MCF 10A (cell line): ENCODE data around the gene GALNT14. TPM values are rescaled to one million over a fixed set of nuclear protein-coding genes. Genes with fewer than 3 reads are reported as not detected.

ENCODE experiments used
- BruUV-seq: library from RNA; stranded (reverse); fragments of 400-500 nt; replicated peaks from 2 replicates; lab custom pipeline; 2021; lab: Mats Ljungman, UMichigan
- CTCF ChIA-PET: fragments of 300-600 bp; sonication (Branson Sonifier 250); formaldehyde crosslinking; extraction: SDS; loops from one replicate; lab custom pipeline; 2021; ENCODE audit warnings: antibody characterized with exemption, inconsistent platforms; lab: Yijun Ruan, JAX
- POLR2A ChIA-PET: fragments of 300-600, 350-650 bp; sonication (Branson Sonifier 250); formaldehyde crosslinking; extraction: SDS; loops from one replicate; lab custom pipeline; 2020; ENCODE audit warnings: antibody characterized with exemption, inconsistent platforms; lab: Yijun Ruan, JAX
- DNase-seq: peaks from one replicate; pipeline ENCODE4 v3.0.0-alpha.2; 2018; ENCODE audit not compliant: unreplicated experiment
- H3K27ac Mint-ChIP-seq: one replicate; pipeline ENCODE4 v1.8.0; 2022; ENCODE audit warnings: mild to moderate bottlenecking, low read depth, mixed read lengths; ENCODE audit not compliant: unreplicated experiment
- H3K27me3 Mint-ChIP-seq: one replicate; pipeline ENCODE4 v1.8.0; 2022; ENCODE audit warnings: mixed read lengths; ENCODE audit not compliant: insufficient read depth, unreplicated experiment
- H3K36me3 Mint-ChIP-seq: one replicate; pipeline ENCODE4 v1.8.0; 2022; ENCODE audit warnings: mild to moderate bottlenecking, moderate library complexity, mixed read lengths; ENCODE audit not compliant: insufficient read depth, unreplicated experiment
- H3K4me1 Mint-ChIP-seq: one replicate; pipeline ENCODE4 v1.8.0; 2022; ENCODE audit warnings: mixed read lengths; ENCODE audit not compliant: insufficient read depth, unreplicated experiment
- H3K4me3 Mint-ChIP-seq: one replicate; pipeline ENCODE4 v1.8.0; 2022; ENCODE audit warnings: mild to moderate bottlenecking, moderate library complexity, mixed read lengths; ENCODE audit not compliant: unreplicated experiment
- H3K9me3 Mint-ChIP-seq: one replicate; pipeline ENCODE4 v1.8.0; 2022; ENCODE audit warnings: mixed read lengths; ENCODE audit not compliant: unreplicated experiment
- CTCF ChIP-seq: fragments of 200-600 bp; IDR thresholded peaks from one replicate; pipeline ENCODE4 v1.8.0; 2022; ENCODE audit warnings: antibody characterized with exemption, mild to moderate bottlenecking; ENCODE audit not compliant: unreplicated experiment
- intact Hi-C: fragments of 100-400 bp; cut with micrococcal nuclease; formaldehyde crosslinking; loops from 2 replicates; pipeline ENCODE4 v1.14.1; 2022
- total RNA-seq: library from RNA; stranded (reverse); gene quantifications from 2 replicates; pipeline ENCODE4 v1.2.3, GENCODE V29; 2022

GALNT14 gene
- total RNA-seq, 1 experiment from 2014 or later, result 4.6 TPM

GRCh38 chr2:30860726-30861125, 277.5 kb downstream of the GALNT14 start:
- H3K27me3 Mint-ChIP-seq, result peaks cover 1% of the 10 kb centered on the region
- no peak overlapping the region for H3K27ac Mint-ChIP-seq
- peaks cover 7% of the 10 kb centered on the region for H3K9me3 Mint-ChIP-seq
- no peak for TF ChIP-seq CTCF
- no TSS peak for BruUV-seq
- ChIA-PET POLR2A (no interaction called here), CTCF (interaction anchor here (0.8 to 2.7 kb wide), 6 partner anchors 11 to 473 kb away, joined by 3 to 18 read pairs (median 4); no protein-coding TSS in a partner anchor)
- H3K36me3 Mint-ChIP-seq, result no peaks in the 10 kb centered on the region
- intact Hi-C loops, result no loop called here
- no peak for DNase-seq
- no peak overlapping the region for H3K4me3 Mint-ChIP-seq
- no peaks in the 10 kb centered on the region for H3K4me1 Mint-ChIP-seq

Other genes with a start within 250 kb of the GALNT14 start
- not detected in 2 replicates for gene CAPN14, start 79.1 kb upstream of the GALNT14 start, total RNA-seq
- gene EHD3, start 95.7 kb upstream of the GALNT14 start, total RNA-seq, result 0.49 and 0.86 TPM in 2 replicates